ENCODE results near the gene RMDN3. TPM values are rescaled to one million over a fixed set of nuclear protein-coding genes. Genes with fewer than 3 reads are reported as not detected.

RMDN3 gene
- total and polyA plus RNA-seq, 9 of the 15 experiments (the other 6 are each of a cell fraction or from before 2014, with no cell fraction given) = 8.1 to 38.2 (median 25.9) TPM

- ChIA-PET POLR2A (interaction anchor here (0.7 to 1.1 kb wide), 5 partner anchors 13 to 1020 kb away, joined by 3 to 4 read pairs (median 4); no protein-coding TSS in a partner anchor), CTCF (ENCODE audit: low intra/inter-chr PET ratio) (no interaction called here)
- DNase-seq (ENCODE audit: extremely low read depth in 1 of 4, low spot score in 3 of 4) (no peak), FAIRE-seq (no peak), ATAC-seq (no peak)
- H3K4me2 ChIP-seq (ENCODE audit: insufficient read depth, low read length) = no peak within 1 kb of the TSS
- H3K36me3 ChIP-seq (ENCODE audit: control insufficient read depth, insufficient read depth, low read length) = peaks cover 33% of the 10 kb centered on the region; the same call in 2 of the 3 replicates
- no peaks in the 10 kb centered on the region for H3K9me3 ChIP-seq (replicated peaks; ENCODE audit: control insufficient read depth, insufficient read depth, low read depth, low read length)
- H3K9me1 ChIP-seq (ENCODE audit: control insufficient read depth, insufficient read depth, low read length) = no peaks in the 10 kb centered on the region
- H3K9ac ChIP-seq (ENCODE audit: insufficient read depth in 1 of 2, low read depth in 2 of 2, low read length in 2 of 2) = peak within 1 kb of the TSS in 1 of 2 experiments; percentile 68; a peak in 2 of 4 replicates
- H3K27me3 ChIP-seq (ENCODE audit: control insufficient read depth in 2 of 2, insufficient read depth in 2 of 2, low read length in 2 of 2) = no peaks in the 10 kb centered on the region
- H3K4me1 ChIP-seq (replicated peaks in 1 of 2; ENCODE audit: control insufficient read depth in 2 of 2, insufficient read depth in 2 of 2, low read length in 2 of 2) = peaks cover 17 to 51% of the 10 kb centered on the region in 2 experiments; a peak in 4 of 5 replicates
- H2AFZ ChIP-seq (ENCODE audit: low read depth, low read length) = no peak within 1 kb of the TSS
- 72% methylated on average over 26 of the region's 28 CpGs for WGBS (ENCODE audit: insufficient coverage, low coverage, missing lambda C conversion rate)
- no peaks in the 10 kb centered on the region for H3K79me2 ChIP-seq (ENCODE audit: control insufficient read depth, insufficient read depth, low read length)
- no TSS peak for BruUV-seq (replicated peaks)
- H3K4me3 ChIP-seq = no peak within 1 kb of the TSS
- in situ Hi-C loops (cut with MboI) = no loop called here
- H4K20me1 ChIP-seq (replicated peaks; ENCODE audit: control insufficient read depth, insufficient read depth, low read length) = no peaks in the 10 kb centered on the region; the same call in none of the 2 replicates
- intact Hi-C loops (cut with micrococcal nuclease) = loop anchor here (10.0 kb wide), 1 partner anchor 175 kb away; the partner anchor contains the start of gene KNL1
- H3K27ac ChIP-seq (ENCODE audit: extremely low read depth, low read depth, low read length) = no peak within 1 kb of the TSS
- TF ChIP-seq CBX2 (IDR thresholded peaks at IDR 0.05; ENCODE audit: insufficient read depth, low read length, poor library complexity, severe bottlenecking) = no peak
- no peak for TF ChIP-seq TEAD4 (IDR thresholded peaks at IDR 0.05; ENCODE audit: low read length)
- TF ChIP-seq TEAD4 (CRISPR knock-in tag; IDR thresholded peaks at IDR 0.05; ENCODE audit: borderline replicate concordance) = no peak
- TF ChIP-seq NFRKB (IDR thresholded peaks at IDR 0.05; ENCODE audit: low read depth) = no peak
- TF ChIP-seq ZNF507 (tag; conservative IDR thresholded peaks at IDR 0.05) = no peak
- TF ChIP-seq NR4A1 (CRISPR knock-in tag; IDR thresholded peaks at IDR 0.05) = no peak
- TF ChIP-seq NR4A1 (tag; IDR thresholded peaks at IDR 0.05) = no peak
- TF ChIP-seq KDM4B (IDR thresholded peaks at IDR 0.05; ENCODE audit: borderline replicate concordance in 2 of 2, low read depth in 1 of 2) = no peak
- TF ChIP-seq ESRRA (IDR thresholded peaks at IDR 0.05; ENCODE audit: borderline replicate concordance, low read depth) = no peak
- no peak for TF ChIP-seq ZNF717 (CRISPR knock-in tag; IDR thresholded peaks at IDR 0.05)
- no peak for TF ChIP-seq JUNB (CRISPR knock-in tag; conservative IDR thresholded peaks at IDR 0.05)
- no peak for TF ChIP-seq POLR3A (IDR thresholded peaks at IDR 0.05; ENCODE audit: borderline replicate concordance, extremely low read depth, insufficient read depth, insufficient read length)
- TF ChIP-seq, protein P1, sequence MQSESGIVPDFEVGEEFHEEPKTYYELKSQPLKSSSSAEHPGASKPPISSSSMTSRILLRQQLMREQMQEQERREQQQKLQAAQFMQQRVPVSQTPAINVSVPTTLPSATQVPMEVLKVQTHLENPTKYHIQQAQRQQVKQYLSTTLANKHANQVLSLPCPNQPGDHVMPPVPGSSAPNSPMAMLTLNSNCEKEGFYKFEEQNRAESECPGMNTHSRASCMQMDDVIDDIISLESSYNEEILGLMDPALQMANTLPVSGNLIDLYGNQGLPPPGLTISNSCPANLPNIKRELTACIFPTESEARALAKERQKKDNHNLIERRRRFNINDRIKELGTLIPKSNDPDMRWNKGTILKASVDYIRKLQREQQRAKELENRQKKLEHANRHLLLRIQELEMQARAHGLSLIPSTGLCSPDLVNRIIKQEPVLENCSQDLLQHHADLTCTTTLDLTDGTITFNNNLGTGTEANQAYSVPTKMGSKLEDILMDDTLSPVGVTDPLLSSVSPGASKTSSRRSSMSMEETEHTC (IDR thresholded peaks at IDR 0.05) = no peak
- TF ChIP-seq RBM17 (IDR thresholded peaks at IDR 0.05; ENCODE audit: borderline replicate concordance, low read depth, low read length) = no peak
- no peak for TF ChIP-seq SPI1 (IDR thresholded peaks at IDR 0.05; ENCODE audit: borderline replicate concordance, low read depth, low read length)
- peak; percentile 17; the same call in 1 of the 2 replicates for TF ChIP-seq VEZF1 (CRISPR knock-in tag; IDR thresholded peaks at IDR 0.05)
- no peak for TF ChIP-seq MEF2A (IDR thresholded peaks at IDR 0.05; ENCODE audit: control insufficient read depth, low read depth, low read length)
- no peak for TF ChIP-seq CC2D1A (IDR thresholded peaks at IDR 0.05)
- TF ChIP-seq POLR2G (IDR thresholded peaks at IDR 0.05; ENCODE audit: low read depth, low read length) = peak; percentile 47
These were observed 14.5 kb upstream of the RMDN3 start, which contains the start of gene C15orf62 for GRCh38 chr15:40769274-40770146. C15orf62 (plus strand) TSS chr15:40769980; CDS start chr15:40770496, 516 bp downstream.

All from K562 (cell line).